ENCODE results near the gene RHCG. TPM values are rescaled to one million over a fixed set of nuclear protein-coding genes. Genes with fewer than 3 reads are reported as not detected.

The RHCG gene
- total RNA-seq, 1 donor from 2014 or later, result not detected

DNA sequence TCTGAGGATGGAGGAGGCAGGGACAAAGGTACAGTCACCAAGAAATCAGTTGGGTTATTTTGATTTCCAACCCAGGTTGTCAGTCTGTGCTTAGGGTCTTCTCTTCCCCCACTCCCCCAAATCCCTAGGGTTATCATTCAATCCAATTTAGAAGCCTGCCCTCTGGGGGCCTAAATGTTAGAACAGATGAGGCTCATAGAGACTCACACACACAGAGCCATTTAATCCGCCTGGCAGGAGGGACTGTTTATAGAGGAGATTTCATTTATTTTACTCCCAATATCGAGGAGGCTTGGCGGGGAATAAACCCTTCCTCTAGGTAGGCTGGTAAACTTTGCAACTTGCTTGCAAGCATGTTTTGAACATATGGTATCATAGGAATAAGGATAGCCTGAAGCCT lies 52.8 kb downstream of the RHCG start:
- intact Hi-C loops (cut with micrococcal nuclease), result no loop called here
- Mint-ChIP-seq H3K9me3 (no peaks in the 10 kb centered on the region), H3K36me3 (ENCODE audit: low read depth) (no peaks in the 10 kb centered on the region), H3K27ac (no peak overlapping the region), H3K27me3 (ENCODE audit: insufficient read depth) (peaks cover 4% of the 10 kb centered on the region), H3K4me1 (ENCODE audit: low read depth) (no peaks in the 10 kb centered on the region), H3K4me3 (no peak overlapping the region)
- no peak for DNase-seq (ENCODE audit: low spot score)

DNA sequence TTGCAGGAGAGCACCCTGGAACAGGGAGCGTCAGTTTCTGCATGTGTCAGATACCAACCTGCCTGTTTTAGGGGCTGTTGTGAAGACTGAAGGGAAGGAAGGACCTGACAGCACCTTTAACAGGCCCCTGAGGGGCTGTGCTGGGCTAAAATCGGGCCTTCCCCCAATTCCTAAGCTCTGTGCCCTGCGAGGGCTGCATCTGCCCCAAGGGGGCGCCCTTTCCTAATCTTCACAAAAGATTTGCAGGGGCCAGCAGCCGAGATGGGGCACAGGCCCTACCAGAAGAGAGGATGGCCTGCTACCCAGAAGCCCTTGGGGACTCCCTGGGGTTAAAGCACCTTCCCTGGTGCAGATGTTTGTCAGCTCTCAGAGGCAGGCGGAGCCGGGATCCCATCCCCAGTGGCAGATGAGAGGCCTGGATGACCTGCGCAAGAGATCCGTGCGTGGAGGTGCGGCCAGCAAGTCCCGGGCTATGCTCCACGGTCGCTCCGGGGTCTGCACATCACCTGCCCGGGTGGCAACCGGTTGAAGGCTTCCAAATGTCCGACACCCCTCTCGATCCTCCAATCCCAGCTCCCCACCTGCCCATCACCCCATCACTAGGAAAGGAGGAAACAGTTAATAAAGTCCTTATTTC lies 53.6 kb downstream of the RHCG start:
- H3K36me3 Mint-ChIP-seq (ENCODE audit: low read depth), result no peaks in the 10 kb centered on the region

DNA sequence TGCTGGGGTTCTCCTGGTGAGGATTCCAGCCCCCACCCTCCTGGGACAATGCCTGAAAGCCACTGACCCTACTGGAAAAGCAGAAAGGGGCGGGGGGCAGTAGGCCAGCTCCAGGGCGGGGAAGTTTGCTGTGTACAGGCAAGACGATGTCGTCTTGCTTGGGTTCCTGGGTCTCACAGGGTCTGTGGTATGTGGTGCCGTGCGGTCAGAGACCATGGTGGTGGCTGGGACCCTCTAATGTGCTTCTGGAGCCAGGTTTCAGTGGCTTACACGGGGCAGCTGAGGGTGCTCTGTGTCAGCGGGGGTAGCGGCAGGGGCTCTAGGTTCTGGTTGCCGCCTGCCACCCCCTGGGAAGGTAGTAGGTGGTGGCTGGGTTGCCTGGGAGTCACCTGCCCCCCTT lies 54.2 kb downstream of the RHCG start:
- Mint-ChIP-seq H3K27ac (no peak overlapping the region), H3K4me1 (ENCODE audit: low read depth) (no peaks in the 10 kb centered on the region), H3K36me3 (ENCODE audit: low read depth) (no peaks in the 10 kb centered on the region), H3K9me3 (no peaks in the 10 kb centered on the region), H3K27me3 (ENCODE audit: insufficient read depth) (peaks cover 5% of the 10 kb centered on the region), H3K4me3 (no peak overlapping the region)
- intact Hi-C loops (cut with micrococcal nuclease), result loop anchor here (1.0 kb wide), 1 partner anchor 30 kb away; no protein-coding TSS in a partner anchor
- no peak for DNase-seq (ENCODE audit: low spot score)

More for the DNA sequence above, 53.6 kb downstream of the RHCG start:
- peaks cover 4% of the 10 kb centered on the region for H3K27me3 Mint-ChIP-seq (ENCODE audit: insufficient read depth)
- no peak overlapping the region for H3K4me3 Mint-ChIP-seq
- peak; percentile 22 for DNase-seq (ENCODE audit: low spot score)
- H3K9me3 Mint-ChIP-seq, result no peaks in the 10 kb centered on the region
- no peaks in the 10 kb centered on the region for H3K4me1 Mint-ChIP-seq (ENCODE audit: low read depth)
- H3K27ac Mint-ChIP-seq, result no peak overlapping the region
- intact Hi-C loops (cut with micrococcal nuclease), result loop anchor here (1.0 kb wide), 1 partner anchor 30 kb away; no protein-coding TSS in a partner anchor

DNA sequence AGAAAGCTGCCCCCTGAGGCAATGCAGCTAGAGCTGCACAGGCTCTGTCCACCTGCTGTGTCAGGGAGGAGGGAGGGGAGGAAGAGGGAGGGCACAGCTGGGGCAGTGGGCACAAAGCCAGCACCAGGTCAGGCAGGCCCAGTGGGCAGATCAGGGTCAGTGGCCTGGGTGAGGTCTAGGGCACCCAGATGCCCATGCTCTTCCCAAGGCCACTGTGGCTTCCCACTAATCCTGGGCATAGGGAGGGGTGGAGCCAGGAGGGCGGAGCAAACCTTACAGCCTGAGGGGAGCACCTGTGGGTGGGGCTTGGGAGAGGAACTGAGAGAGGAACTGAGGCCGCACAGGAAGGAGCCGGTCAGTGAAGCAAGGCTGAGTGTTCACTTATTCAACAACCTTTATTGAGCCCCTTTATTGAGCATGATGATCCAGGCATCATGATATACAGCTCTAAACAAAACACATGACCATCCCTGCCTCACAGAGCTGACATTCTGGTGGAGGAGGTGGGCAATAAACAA lies 55.0 kb downstream of the RHCG start:
- intact Hi-C loops (cut with micrococcal nuclease), result no loop called here
- Mint-ChIP-seq H3K27me3 (ENCODE audit: insufficient read depth) (peaks cover 9% of the 10 kb centered on the region), H3K4me3 (no peak overlapping the region), H3K36me3 (ENCODE audit: low read depth) (no peaks in the 10 kb centered on the region), H3K4me1 (ENCODE audit: low read depth) (no peaks in the 10 kb centered on the region), H3K27ac (no peak overlapping the region), H3K9me3 (no peaks in the 10 kb centered on the region)
- DNase-seq (ENCODE audit: low spot score), result no peak

DNA sequence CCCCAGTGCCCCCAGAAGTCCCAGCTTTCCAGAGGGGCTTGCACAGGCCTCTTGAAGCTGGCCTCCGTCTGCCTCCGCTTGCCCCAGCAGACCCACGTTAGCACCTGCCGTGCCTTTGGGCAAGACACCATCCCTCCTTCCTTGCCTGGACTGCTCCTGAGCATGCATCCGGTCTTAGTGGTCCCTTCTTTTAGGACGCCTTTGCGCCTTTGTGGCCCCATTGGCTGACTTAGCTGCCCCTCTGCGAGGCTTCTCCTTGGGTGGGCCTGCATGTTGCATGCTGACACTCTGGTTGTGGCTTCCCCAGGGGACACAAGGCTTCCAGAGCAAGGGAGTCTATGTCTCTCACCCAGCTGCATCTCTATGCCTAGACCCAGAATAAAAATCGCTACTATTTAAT lies 56.6 kb downstream of the RHCG start:
- intact Hi-C loops (cut with micrococcal nuclease), result no loop called here
- Mint-ChIP-seq H3K27me3 (ENCODE audit: insufficient read depth) (peaks cover 11% of the 10 kb centered on the region), H3K4me1 (ENCODE audit: low read depth) (no peaks in the 10 kb centered on the region), H3K4me3 (no peak overlapping the region), H3K27ac (no peak overlapping the region), H3K36me3 (ENCODE audit: low read depth) (no peaks in the 10 kb centered on the region), H3K9me3 (no peaks in the 10 kb centered on the region)
- no peak for DNase-seq (ENCODE audit: low spot score)

DNA sequence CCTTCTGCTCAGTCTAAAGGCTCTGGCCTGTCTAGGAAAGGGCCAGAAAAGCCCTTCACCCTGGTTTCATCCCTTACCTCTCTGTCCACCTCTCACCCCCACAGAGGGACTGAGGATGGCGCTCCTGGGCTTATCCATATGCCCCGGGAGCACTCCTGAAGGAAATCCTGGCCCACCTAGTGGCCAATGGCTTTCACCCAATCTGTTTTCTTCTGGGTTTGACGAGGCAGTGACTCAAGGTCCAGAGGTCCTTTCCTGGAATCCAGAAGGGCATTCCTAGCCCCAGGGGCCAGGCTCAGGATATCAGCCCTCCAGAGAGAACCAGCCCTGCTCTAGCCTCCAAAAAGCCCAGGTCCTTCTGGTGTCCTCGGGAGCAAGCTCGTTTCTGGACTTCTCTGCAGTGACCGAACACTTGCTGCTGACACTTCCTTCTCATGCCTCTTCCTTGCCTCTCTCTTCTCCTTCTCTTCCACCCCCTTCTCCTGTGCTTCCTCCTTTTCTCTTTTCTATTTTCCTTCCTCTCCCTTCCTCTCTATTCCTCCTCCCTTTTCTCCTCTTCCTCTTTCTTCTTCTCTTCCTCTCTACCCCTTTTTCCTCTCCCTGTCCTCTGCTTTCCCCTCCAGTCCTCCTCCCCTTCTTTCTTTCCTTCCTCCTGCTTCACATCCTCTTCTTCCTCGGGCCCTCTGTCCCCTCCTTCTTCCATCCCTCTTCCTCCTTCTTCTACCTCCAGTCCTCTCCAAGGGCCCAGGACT lies 59.6 kb downstream of the RHCG start:
- no peak for DNase-seq (ENCODE audit: low spot score)
- Mint-ChIP-seq H3K4me1 (ENCODE audit: low read depth) (no peaks in the 10 kb centered on the region), H3K9me3 (no peaks in the 10 kb centered on the region), H3K36me3 (ENCODE audit: low read depth) (no peaks in the 10 kb centered on the region), H3K27ac (no peak overlapping the region), H3K4me3 (no peak overlapping the region), H3K27me3 (ENCODE audit: insufficient read depth) (peaks cover 15% of the 10 kb centered on the region)
- intact Hi-C loops (cut with micrococcal nuclease), result no loop called here

DNA sequence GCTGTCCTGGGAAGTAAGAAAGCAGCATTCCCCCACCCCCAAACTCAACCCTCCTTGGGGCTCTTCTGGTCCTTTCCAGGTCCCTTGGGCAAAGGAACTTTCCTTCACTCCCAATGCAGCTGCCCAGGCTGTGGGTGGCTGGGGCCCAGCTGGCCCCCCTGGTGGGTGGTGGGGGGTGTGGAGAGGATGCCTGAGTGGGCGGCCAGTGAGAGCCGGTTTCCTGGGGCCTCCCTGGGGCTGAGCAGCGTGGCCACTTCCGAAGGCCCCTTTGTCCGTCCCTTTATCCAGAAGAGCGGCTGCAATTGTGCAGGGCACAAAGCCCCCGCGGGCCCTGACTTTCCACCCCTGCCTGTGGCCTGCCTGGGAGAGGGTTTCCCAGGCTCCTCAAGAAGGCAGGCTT lies 61.0 kb downstream of the RHCG start:
- H3K27ac Mint-ChIP-seq, result no peak overlapping the region
- peaks cover 5% of the 10 kb centered on the region for H3K4me1 Mint-ChIP-seq (ENCODE audit: low read depth)
- peaks cover 19% of the 10 kb centered on the region for H3K27me3 Mint-ChIP-seq (ENCODE audit: insufficient read depth)
- no peak for DNase-seq (ENCODE audit: low spot score)
- H3K9me3 Mint-ChIP-seq, result no peaks in the 10 kb centered on the region
- intact Hi-C loops (cut with micrococcal nuclease), result no loop called here
- no peaks in the 10 kb centered on the region for H3K36me3 Mint-ChIP-seq (ENCODE audit: low read depth)
- H3K4me3 Mint-ChIP-seq, result no peak overlapping the region

DNA sequence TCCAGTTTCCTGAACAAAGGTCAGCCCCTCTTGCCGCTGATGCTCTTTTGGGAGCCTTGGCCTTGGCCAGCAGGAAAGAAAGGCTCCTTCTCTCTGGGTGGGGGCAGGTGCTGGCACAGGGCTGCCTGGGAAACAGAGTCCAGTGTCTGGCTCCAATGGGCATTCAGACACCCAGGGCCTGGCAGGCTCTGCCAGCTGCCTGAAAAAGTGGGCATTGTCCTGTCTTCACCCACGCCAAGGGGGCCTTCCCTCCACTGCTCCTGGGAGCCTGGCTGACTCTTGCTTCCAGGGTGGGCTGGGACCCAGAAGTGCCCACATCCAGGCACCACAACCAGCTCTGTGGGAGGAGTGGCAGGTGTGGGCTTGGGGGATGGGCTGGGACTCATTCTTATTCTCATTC lies 62.7 kb downstream of the RHCG start:
- peaks cover 7% of the 10 kb centered on the region for H3K4me1 Mint-ChIP-seq (ENCODE audit: low read depth)
- H3K36me3 Mint-ChIP-seq (ENCODE audit: low read depth), result no peaks in the 10 kb centered on the region
- no peak overlapping the region for H3K4me3 Mint-ChIP-seq
- intact Hi-C loops (cut with micrococcal nuclease), result no loop called here
- peaks cover 25% of the 10 kb centered on the region for H3K27me3 Mint-ChIP-seq (ENCODE audit: insufficient read depth)
- H3K9me3 Mint-ChIP-seq, result no peaks in the 10 kb centered on the region
- DNase-seq (ENCODE audit: low spot score), result no peak
- no peak overlapping the region for H3K27ac Mint-ChIP-seq

DNA sequence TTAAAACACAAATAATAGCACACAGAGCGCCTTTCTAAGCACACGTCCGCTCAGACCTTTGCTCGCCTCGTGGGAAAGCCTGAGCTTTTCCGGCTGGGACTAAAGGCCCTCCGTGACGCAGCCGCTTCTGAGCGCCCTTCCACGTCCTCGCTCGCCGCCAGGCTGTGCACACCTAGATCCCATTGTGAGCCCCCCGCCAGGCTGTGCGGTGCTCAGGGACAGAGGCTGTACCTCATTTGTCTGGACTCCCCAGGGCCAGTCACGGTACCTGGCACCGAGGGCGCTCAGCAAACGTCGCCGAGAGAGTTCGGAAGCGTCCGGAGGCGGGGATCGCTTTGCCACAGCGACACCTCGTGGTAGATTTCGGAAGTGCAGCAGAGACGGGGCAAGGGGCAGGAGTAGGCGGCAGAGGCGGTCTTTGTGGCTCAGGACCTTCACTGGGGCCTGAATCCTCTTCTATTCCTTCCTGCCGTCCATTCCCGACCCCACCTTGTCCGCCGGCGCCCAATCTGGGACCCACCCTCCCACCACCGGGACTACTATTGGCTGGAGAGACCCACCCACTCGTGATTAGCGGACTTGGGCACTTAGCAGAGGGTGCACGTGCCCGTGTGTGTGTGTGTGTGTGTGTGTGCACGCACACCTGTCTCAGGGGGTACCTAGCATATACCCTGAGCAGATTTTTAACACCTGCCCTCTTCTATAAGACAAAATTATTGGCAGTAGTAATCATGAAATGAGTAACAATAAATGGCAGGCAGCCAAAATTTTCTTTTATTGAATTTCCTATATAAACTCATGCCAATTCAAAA lies 65.6 kb downstream of the RHCG start:
- DNase-seq (ENCODE audit: low spot score), result peak; percentile 78
- H3K36me3 Mint-ChIP-seq (ENCODE audit: low read depth), result no peaks in the 10 kb centered on the region
- H3K27ac Mint-ChIP-seq, result peak overlapping the region; percentile 2
- H3K4me1 Mint-ChIP-seq (ENCODE audit: low read depth), result peaks cover 7% of the 10 kb centered on the region
- H3K27me3 Mint-ChIP-seq (ENCODE audit: insufficient read depth), result peaks cover 18% of the 10 kb centered on the region
- H3K9me3 Mint-ChIP-seq, result no peaks in the 10 kb centered on the region
- peak overlapping the region; percentile 82 for H3K4me3 Mint-ChIP-seq
- intact Hi-C loops (cut with micrococcal nuclease), result loop anchor here (1.0 to 2.0 kb wide), 5 partner anchors 14 to 223 kb away; no protein-coding TSS in a partner anchor

DNA sequence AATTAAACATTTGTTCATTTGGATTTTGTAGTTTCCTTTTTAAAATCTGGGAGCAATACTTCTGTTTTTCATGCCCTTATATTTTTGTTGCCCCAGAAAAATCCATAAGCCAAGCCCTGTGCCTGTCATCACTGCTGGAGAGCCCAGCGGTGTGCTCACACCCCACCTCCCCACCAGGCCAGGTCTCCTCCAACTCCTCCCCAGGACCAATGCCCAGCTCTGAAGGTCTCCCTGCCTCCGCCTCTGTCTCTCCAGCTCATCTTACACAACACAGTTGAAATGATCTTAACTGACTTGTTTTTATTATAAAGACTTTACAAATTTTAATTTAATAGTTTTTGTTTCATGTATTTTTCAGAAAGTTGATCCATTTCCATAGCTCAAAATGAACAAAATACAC lies 66.4 kb downstream of the RHCG start:
- no peak overlapping the region for H3K27ac Mint-ChIP-seq
- no peak for DNase-seq (ENCODE audit: low spot score)
- H3K4me3 Mint-ChIP-seq, result no peak overlapping the region

DNA sequence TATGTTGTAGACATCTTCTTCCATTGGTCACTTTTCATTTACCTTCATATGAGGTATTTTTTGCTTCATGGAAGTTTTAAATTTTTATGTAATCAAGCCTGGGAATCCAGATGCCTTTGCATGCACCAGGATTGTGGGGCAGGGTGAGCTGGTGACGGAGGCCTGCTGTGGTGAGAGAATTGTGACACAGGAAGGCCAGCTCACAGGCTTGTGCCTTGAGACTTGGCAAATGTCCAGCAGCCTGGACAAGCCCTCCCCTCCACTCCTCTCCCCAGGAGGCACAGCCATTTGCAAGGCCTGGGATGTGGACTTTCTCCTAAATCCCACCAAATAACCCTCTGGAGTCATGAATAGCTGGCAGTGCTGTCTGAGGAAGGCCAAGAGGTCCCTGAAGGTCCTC lies 67.4 kb downstream of the RHCG start:
- peaks cover 17% of the 10 kb centered on the region for H3K27me3 Mint-ChIP-seq (ENCODE audit: insufficient read depth)
- no peaks in the 10 kb centered on the region for H3K36me3 Mint-ChIP-seq (ENCODE audit: low read depth)
- DNase-seq (ENCODE audit: low spot score), result no peak
- no peak overlapping the region for H3K27ac Mint-ChIP-seq
- intact Hi-C loops (cut with micrococcal nuclease), result no loop called here
- no peaks in the 10 kb centered on the region for H3K9me3 Mint-ChIP-seq
- no peak overlapping the region for H3K4me3 Mint-ChIP-seq
- peaks cover 7% of the 10 kb centered on the region for H3K4me1 Mint-ChIP-seq (ENCODE audit: low read depth)

More for the DNA sequence above, 66.4 kb downstream of the RHCG start:
- Mint-ChIP-seq H3K36me3 (ENCODE audit: low read depth) (no peaks in the 10 kb centered on the region), H3K27me3 (ENCODE audit: insufficient read depth) (peaks cover 18% of the 10 kb centered on the region), H3K9me3 (no peaks in the 10 kb centered on the region), H3K4me1 (ENCODE audit: low read depth) (peaks cover 7% of the 10 kb centered on the region)
- intact Hi-C loops (cut with micrococcal nuclease), result loop anchor here (1.0 to 2.0 kb wide), 5 partner anchors 14 to 223 kb away; no protein-coding TSS in a partner anchor

DNA sequence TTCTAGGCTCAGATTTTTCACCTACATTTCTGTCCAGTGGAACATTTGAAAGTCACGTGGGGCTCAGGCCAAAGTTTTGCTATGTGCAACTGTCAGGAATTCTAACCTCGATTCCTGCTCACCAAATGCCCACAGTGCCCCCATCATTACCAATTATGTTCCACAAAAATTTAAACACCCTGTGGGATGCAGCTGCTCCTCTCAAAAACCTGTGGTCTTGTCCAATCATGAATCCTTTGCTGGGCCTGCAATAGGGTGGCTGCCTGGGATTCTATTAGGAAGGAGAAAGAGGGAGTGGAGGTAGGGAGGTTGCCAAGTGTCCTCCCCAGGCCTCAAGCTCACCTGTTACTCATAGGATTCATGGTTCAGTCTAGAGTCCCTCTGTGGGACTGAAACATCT lies 68.1 kb downstream of the RHCG start:
- Mint-ChIP-seq H3K27ac (no peak overlapping the region), H3K27me3 (ENCODE audit: insufficient read depth) (peaks cover 20% of the 10 kb centered on the region), H3K4me1 (ENCODE audit: low read depth) (peaks cover 7% of the 10 kb centered on the region), H3K36me3 (ENCODE audit: low read depth) (no peaks in the 10 kb centered on the region), H3K9me3 (no peaks in the 10 kb centered on the region), H3K4me3 (no peak overlapping the region)
- DNase-seq (ENCODE audit: low spot score), result no peak
- intact Hi-C loops (cut with micrococcal nuclease), result no loop called here
